Ovary (tissue), 3 donors: Measurements from ENCODE around the gene HIBCH.

Experiments
- EP300 ChIP-seq: sonication (generic); formaldehyde crosslinking; IDR thresholded peaks from one replicate; pipeline ENCODE4 v1.6.1; 2017; ENCODE audit warnings: antibody characterized with exemption
- POLR2A ChIP-seq: fragments of 450-650 bp; IDR thresholded peaks from one replicate; pipeline ENCODE4 v1.6.1; 2017; ENCODE audit warnings: antibody characterized with exemption, mild to moderate bottlenecking, moderate library complexity
- TF ChIP-seq, protein P1 (sequence below), 3 donors: fragments of 450-650 bp in 2 of 3; fragments of 200-600 bp in 1 of 3; IDR thresholded peaks; one replicate each; pipeline versions ENCODE4 v1.5.1 to v1.8.0; 2016 to 2022; ENCODE audit warnings: antibody characterized with exemption in 3 of 3, mild to moderate bottlenecking in 1 of 3
- donor health status: DM: no; HTN: no; CAD: no.

- TF ChIP-seq, protein P1, sequence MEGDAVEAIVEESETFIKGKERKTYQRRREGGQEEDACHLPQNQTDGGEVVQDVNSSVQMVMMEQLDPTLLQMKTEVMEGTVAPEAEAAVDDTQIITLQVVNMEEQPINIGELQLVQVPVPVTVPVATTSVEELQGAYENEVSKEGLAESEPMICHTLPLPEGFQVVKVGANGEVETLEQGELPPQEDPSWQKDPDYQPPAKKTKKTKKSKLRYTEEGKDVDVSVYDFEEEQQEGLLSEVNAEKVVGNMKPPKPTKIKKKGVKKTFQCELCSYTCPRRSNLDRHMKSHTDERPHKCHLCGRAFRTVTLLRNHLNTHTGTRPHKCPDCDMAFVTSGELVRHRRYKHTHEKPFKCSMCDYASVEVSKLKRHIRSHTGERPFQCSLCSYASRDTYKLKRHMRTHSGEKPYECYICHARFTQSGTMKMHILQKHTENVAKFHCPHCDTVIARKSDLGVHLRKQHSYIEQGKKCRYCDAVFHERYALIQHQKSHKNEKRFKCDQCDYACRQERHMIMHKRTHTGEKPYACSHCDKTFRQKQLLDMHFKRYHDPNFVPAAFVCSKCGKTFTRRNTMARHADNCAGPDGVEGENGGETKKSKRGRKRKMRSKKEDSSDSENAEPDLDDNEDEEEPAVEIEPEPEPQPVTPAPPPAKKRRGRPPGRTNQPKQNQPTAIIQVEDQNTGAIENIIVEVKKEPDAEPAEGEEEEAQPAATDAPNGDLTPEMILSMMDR (IDR thresholded peaks at IDR 0.05) = no peak
- no peak for TF ChIP-seq POLR2A
- no peak for TF ChIP-seq EP300
Observed at GRCh38 chr2:190181123-190181669, 138.4 kb downstream of the HIBCH start.
